Stimulated activated CD4-positive, alpha-beta T cell treated with anti-CD3 and anti-CD28 coated beads, Interleukin-12 subunit alpha, Interleukin-12 subunit beta, amount 100 ng/mL, for 48 hours (primary cell): Measurements from ENCODE around the gene NRXN3.

Experiments
- DNase-seq, 3 donors: peaks; one replicate each; pipeline ENCODE4 v3.0.0-alpha.2; 2020; ENCODE audit warnings: low read depth in 2 of 3, low spot score in 1 of 3

The NRXN3 gene

DNA sequence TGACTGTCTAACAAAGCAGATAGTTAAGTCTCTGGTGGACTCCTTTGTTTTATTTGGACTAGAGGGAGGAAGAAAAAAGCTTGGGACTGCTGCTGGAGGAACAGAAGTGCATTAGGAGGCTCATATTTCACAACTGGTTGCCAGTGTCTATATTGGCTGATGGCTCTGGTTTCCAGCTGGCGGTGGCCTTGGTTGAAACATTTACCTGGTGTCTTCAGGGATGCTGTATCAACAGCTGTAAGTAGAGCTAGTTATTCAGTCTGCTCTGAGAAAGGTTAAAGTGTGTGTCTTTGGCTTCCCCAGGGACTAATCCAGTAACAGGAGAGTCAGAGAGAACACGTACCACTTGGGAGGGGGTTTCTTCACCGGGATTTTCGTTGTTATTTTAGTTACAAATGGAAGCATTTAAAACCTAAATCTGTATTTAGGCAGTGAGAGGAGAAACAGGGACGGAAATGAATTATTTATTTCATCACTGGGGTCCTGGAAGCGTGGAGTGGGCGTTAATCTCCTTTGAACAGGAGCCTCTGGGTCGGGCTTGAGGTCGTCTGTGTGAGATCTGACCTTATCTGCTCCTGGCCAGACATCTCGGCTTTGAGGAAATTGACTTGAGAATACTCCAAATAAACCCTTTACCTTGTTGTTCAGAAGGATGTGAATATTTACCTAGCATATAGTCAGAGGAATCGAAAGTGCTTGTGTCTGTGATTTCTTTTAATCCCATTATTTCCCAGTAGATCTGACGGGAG, 149.9 kb downstream of the NRXN3 start:
- no peak for DNase-seq

DNA sequence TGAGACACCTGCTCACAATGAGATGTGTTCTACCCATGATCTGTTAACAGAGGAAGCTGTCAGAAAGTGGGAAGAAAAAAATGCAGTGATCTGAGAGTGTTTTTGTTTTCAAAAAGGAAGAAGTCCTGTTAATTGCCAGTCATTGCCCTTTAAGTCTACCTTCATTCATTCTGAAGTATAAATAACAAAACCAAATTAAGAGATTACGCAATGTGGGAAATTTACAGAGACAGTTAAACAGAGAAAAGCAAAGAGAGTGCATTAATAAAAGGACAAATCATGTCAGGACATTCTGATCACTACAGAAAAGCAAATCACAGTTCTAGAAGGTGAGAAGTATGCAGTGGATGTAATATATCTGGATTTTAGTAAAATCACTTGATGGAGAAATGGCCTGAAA, 154.2 kb downstream of the NRXN3 start:
- DNase-seq: no peak

DNA sequence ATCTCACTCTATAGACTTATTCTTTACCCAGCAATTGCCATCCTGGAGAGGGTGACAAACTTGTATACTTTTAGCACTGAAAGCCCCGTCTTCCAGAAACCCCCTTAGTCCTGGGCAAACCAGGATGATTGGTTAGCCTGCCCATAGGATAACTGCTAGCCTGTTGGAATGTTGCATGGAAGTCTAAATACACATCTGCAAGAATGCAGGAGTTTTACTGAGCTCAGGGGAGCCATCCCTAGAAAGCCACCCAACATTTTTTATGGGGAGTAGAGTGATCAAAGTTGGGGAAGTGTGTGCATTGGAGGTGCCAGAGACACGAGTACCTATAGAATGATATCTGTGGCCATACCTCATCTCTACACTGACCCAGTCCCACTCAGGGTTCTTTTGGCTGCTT, 155.7 kb downstream of the NRXN3 start:
- DNase-seq: no peak

DNA sequence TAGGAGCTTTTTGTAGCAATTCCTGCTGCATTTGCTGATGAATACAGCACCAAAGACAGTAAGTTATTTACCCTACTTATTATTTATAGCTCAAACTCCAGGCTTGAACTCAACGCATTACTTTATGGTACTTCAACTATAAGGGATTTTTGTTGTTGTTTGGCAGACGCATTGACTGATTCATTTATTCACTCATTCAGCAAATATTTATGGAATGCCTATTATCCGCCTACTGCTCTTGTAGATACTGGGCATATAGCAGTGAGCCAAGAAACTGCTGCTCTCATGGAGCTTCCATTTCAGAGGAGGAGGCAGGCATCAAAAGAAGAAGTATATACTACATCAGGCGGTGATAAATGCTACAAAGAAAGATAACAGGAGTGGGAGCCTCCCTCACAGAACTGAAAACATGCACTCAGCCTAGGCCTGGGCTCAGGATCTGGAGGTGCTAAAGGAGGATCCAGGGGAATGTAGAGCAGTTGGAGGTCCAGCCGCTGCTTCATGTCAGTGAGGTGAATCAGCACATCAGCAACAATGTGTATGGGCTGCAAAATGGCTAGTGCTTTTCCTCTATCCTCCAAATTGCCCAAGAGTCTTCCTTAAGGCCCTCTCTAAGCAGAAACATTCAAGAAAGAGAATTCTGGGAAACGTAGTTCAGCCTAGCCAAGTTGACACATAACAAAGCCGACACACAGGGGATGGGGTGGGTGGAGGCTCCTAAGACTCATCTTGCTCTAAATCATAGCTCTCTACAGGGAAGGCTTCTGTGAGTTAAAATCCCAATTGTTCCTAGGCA, 157.5 kb downstream of the NRXN3 start:
- no peak for DNase-seq

DNA sequence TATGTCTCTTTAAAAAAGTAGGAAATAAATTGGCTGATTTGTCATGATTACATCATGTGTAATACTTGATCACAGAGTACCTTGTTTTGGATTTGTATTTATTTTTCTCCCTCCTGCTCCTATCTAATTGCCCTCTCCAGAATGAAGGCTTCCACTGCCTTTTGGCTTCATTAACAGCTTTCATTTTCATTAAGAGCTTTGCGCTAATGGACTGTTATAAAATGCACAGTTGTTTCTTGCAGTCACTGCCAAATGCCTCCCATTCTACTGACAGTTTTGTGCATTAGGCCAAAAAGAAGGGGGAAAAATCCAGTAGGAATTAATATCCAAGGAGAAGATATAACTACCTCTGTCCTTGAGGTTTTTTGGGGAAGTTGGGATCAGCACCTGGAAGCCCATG, 159.2 kb downstream of the NRXN3 start:
- no peak for DNase-seq

DNA sequence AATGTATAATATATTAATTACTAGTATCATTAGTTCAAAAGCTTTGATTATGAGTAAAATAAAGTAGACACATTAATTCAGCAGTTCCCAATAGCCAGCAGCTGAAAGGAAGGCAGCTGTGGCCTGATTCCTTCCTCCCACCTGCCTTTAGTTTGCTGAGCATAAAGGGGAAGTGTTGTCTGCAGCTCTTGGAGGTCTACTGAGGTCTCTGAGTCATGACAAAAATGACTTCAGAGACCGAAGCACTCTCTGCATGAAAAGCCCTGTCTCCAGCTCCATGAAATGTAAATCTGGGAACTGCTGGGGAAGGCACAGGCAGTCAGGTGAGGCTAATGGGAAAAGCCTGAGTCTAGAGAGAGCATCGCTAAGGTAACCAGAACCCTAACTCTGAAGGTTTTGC, 165.4 kb downstream of the NRXN3 start:
- DNase-seq: no peak

DNA sequence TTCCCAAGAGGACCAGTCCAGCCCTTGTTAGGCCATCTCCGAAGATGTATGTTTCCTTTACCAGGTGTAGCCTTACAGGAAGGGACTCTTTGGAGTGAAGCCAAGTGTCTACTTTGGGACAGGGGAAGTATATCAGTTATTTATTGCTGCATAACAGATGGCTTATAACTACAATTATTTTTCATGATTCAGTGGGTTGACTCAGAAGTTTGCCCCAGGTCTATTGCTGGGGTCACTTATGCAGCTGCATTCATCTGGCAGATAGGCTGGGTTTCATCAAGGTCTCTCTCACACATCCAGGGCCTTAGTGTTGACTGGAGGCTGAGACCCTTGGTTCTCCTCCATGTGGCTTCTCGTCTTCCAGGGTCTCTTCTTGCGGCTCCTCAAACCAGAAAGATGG, 170.1 kb downstream of the NRXN3 start:
- no peak for DNase-seq

DNA sequence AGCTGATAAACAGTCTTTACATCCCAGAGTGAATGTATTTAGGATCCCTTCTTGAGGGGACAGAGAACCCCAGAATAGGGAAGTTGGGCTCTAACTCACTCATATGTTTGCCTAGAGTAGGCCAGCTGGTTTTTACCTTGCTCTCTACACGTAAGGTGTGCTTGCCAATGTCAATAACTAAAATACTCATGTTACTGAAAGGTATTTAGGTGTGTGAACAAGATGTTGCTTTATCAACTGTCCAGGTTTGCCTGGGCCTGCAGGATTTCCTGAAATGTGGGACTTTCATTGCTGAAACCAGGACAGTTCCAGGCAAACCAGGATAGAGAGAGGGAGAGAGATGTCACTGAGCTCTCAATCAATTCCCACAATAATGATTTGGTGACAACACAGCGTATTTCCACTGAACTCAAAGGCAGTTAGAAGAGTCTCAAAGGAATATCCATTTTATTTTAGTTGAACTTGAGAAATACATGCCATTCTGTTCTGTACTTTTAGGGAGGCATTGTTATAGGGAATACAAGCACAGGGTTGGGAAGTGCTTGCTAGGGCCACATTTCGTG, 171.7 kb downstream of the NRXN3 start:
- no peak for DNase-seq

DNA sequence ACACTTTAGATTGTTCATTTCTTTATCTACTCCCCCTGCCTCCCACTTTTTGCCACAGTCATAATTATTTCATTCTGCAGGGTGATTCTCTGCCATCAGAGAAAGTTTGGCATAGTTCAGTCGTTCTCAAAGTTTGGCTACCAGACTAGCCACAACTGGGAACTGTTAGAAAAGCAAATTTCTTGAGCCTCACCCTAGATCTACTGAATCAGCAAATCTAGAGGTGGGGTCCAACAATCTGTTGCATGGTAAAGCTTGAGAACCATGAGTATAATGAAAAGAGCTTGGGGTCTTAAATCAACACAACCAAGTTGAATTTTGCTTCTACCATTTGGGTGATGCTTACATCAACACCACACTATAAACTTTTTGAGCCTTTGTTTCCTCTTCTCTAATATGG, 172.7 kb downstream of the NRXN3 start:
- DNase-seq: no peak

DNA sequence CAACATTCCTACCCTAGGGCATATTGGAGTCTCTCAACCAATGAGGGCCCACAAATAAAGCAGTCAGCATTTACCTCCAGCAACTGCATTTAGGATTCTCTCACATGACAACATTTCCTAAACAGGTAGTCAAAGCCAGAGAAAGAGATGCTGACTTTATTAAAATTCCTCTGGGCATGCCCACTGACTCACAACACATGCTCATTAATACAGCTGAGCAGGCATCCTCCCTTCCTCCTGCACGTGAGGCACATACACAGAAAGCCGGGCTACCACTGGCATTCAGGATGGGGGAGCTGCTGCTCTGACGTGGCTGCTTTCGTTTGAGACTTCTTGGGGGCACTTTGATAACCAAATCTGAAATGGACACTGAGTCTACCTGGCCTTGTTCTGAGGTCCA, 174.1 kb downstream of the NRXN3 start:
- no peak for DNase-seq

DNA sequence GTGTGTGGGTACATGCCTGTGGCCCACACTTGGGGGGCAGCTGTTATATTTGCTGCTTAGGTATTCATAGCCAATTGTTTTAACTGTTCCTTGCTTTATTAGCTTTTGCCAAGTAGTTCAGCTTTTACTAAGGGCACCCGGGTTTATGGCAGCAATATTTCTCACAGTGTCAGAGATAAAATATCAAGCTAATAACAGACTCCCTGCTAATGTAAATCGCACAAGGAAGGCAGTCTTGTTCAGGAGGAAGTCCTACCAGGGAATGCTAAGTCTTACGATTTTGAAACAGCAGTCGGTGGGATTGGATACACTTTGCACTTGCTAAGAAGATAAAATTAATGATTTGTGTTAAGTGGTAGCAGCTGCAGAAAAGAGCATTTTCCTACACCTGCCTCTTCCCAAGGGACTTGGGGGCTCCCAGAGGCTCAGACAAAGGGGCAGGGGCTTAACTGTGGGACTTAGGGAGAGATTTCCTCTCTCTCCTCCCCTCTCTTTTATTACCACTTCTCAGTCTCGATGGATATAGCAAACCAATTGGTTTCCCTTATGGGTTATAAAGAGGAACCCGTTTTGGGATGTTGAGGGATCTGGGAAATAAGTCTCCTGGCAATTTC, 175.1 kb downstream of the NRXN3 start:
- DNase-seq: no peak

DNA sequence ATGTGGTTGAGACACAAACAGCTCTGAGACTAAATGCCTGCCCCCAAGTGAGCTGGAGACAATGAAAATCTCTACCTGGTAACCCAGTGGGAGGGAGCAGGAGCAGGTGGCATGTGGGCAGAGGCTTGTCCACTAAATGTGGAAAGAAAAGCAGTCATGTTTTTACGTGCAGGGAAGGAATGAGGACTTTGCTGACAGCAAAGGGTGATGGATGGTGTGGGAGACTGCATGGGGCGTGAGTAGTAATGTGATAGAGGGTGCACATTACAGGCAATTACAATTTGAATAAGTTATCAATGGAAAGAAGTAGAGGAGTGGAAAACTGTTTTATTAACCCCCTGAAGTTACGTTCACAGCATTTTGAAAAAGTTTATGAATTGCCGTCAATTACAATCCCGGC, 176.6 kb downstream of the NRXN3 start:
- no peak for DNase-seq

DNA sequence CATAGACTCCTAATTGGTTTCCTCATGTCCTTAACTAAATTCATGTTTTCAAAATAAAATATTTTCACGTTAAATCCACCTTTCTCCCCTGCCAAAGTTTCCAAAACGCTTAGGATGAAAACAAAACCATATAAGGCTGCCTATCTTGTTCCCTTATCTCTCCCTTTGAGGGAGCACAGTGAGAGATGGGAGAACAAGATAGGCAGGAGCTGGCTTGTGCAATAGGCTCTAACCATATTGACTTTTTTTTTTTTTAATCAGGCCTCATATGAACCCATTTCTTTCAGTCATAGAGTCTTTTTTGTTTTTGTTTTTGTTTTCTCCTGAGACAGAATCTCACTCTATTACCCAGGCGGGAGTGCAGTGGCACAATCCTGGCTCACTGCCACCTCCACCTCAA, 184.9 kb downstream of the NRXN3 start:
- DNase-seq: no peak

DNA sequence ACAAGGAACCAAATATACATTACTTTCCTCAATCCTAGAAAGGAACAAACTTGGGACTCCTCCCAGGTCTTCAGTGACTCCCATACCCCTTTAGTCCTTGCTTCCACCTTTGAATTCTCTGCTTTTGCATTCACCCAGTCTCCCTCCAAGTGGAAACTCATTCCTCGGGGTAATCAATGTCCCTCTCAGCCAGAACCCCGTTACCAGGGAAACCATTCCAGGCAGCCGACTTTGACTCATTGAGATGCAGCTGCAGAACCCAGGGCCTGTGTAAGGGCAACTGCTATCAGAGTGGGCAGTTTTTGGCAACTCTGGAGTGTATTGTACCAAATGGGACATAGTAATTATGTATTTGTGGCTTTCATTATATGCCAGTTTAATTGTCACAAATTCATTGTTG, 186.2 kb downstream of the NRXN3 start:
- DNase-seq: no peak

DNA sequence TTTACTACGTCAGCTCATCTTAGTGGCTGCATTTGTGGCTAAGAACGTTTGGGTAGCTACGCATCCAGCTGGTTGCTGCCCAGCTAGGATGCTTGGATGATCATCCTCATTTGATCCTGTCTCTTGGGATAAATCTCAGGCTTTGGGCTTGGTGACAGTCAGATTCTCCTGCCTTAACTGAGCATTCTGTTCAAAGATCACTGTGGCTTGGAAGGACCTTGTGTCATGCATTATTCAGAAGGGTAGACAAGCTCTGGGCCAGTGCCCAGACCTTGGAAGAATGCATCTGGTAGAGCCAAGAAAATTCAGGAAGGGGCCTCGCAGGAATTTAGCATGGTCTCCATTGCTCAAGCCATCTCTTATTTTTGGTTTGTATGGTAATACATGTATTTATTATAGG, 188.4 kb downstream of the NRXN3 start:
- no peak for DNase-seq

DNA sequence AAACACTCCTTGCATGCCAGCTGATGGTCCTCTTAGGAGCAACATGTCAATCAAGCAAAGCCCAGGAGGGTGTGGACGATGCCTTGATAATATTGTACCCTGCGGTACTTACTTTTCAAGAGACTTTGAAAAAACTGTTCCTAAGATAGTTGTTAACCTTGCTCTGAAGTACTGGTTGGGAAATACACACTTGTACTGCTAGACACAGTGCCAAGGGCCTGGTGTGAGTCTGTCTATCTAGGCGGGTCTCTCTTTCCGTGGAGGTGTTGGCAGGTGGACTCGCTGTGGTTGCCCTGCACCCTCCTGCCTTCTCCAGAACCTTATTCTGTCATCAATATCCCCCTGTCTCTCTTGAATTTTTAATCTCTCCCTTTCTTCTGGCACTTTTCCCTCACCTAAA, 189.4 kb downstream of the NRXN3 start:
- no peak for DNase-seq

DNA sequence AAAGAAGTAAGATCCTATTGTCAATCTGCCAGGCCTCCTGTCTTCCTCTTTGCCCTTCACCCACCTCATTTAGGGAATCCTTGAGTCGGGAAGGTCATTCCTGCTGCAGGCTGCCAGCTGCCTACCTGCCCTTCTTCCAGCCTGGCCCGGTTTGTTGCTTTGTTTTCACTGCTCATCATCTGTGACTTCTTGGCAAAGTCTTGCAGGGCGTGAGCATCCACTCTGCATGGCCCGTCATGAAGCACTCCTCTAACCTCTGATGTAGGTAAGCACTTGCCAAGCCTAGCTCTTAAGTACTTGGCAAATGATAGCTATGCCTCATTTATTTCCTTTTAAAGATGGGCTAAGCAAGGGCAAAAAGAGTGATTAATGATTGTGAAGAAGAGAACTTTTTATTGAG, 192.8 kb downstream of the NRXN3 start:
- DNase-seq: no peak

DNA sequence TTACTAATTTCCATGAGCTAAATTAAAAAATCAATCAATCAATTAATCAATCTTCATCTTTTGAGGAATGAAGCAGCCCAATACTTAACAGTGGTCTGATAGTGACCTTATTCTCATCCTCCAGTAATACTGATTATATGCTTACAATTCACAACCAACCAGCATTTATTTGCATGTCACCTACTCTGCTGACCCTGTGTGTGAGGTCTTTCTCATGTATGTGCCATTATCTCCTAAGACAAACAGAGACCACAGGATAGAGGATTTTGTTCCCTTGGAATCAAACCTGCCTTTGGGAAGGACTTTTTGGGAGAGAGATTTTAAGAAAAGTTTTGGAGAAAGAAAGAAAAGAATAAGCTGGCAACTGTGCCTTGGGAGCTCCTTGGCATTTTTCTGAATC, 197.2 kb downstream of the NRXN3 start:
- no peak for DNase-seq

DNA sequence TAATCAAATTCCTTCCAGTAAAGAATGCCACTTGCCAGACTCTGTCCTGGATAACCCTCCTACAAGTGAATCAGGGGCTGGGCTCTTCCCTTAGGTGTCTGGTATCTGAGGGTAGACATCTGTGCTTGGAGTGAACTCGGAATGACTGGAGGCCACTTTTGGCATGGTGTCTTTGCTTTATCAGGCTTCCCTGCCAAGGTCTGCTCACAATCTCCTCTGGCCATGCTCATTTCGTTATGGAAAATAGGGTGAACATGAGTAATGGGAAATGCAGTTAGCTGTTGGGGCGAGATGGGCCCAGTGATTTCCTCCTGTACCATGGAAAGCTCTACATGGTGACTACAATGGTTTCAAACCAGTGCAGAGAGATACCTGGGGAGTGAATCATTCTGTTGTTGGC, 212.9 kb downstream of the NRXN3 start:
- DNase-seq: no peak

DNA sequence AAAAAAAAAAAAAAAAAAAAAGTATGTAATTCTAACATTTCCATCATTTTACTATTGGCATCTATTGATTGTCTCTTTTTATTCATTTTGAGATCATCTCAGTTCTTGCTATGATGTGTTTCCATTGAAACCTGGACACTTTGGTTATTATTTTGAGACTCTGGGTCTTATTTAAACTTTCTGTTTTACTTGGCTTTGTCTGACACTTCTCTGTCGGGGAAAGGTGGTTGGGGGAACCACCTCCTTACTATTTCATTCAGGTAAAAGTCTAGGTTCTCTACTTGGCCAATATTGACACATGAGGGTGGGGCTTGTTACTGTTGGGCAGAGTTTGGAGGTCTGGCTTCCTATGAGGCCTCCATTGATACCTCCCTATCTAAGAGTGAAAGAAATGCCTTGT, 228.0 kb downstream of the NRXN3 start:
- DNase-seq: no peak

DNA sequence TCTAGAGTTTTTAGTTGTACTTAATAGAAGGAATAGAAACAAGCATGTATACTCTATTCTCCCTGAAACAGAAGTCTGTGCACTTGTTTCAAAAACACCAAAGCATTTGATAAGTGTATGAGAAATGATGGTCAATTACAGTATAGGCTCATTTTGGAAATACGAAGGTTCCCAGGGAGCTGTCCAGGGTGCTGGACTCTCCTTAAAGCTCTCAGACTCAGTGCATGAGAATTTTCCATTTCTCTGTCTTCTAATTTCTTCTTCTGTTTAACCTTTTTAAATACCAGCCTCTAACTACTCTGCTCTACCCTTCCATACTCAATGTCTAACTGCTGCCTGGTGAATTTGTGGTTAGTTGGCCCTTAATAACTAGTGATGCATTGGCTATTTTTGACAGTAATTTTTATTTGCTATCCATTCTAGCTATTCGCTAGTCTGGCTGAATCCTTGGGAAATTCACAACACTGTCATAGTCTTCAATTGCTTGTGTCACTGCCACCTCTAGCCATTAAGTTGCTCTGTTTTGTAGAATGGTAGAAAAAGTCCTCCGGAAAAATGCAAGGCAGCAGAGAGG, 229.2 kb downstream of the NRXN3 start:
- DNase-seq: peak in 1 of 3 donors; percentile 3

DNA sequence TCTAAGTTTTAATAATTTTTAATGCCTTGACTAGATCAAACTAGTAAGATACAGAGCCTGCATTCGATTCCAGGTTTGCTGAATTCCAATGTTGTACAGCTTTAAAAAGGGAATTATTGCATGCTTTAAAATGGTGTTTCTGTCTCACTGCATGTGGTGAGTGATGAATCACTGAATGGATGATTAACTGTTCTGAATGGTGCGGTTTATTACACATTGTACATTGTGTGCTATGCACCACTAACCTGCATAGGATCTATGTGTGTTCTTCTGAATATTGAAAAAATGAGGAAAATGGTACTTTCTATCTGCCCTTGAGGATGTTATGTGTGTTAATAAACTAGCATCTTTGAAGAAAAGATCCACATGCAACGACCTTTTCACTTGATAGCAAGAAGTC, 231.7 kb downstream of the NRXN3 start:
- no peak for DNase-seq
